ENCODE measurements around the gene PRRG2. TPM values are rescaled to one million over a fixed set of nuclear protein-coding genes. Genes with fewer than 3 reads are reported as not detected.
A peak's percentile ranks its signal among the peaks of the same experiment; 100 is the strongest.

The PRRG2 gene
- total and polyA plus RNA-seq, 5 experiments from 2014 or later: 0.28 to 2.4 (median 0.34) TPM

- no peaks in the 10 kb centered on the region for H3K27me3 Mint-ChIP-seq
- H3K36me3 Mint-ChIP-seq: no peaks in the 10 kb centered on the region
- ATAC-seq: peak; percentile 75 to 81
- peak in 9 of 10 donors; percentile 49 to 87 (median 68) for DNase-seq
- H3K4me3 Mint-ChIP-seq: peak overlapping the region; percentile 62 to 84 (median 78)
- peak overlapping the region; percentile 56 to 86 (median 82) for H3K27ac Mint-ChIP-seq
- peaks cover 27 to 58% (median 49%) of the 10 kb centered on the region in 4 donors for H3K4me1 Mint-ChIP-seq
- no peaks in the 10 kb centered on the region for H3K9me3 Mint-ChIP-seq
- POLR2A ChIA-PET: interaction anchor here (0.5 to 17.4 kb wide), 12 partner anchors 8 to 321 kb away, joined by 3 to 757 read pairs (median 4); partner anchors contain the start of genes FCGRT and RPL13A
Observed at GRCh38 chr19:49546825-49547565, 34.1 kb upstream of the PRRG2 start.

GRCh38 chr19:49549045-49549444 is 32.1 kb upstream of the PRRG2 start:
- H3K4me3 Mint-ChIP-seq: peak overlapping the region; percentile 26 to 79 (median 61)
- POLR2A ChIA-PET: interaction anchor here (0.7 to 17.4 kb wide), 6 partner anchors 14 to 382 kb away, joined by 3 to 757 read pairs (median 6); partner anchors contain the start of gene RPL13A

GRCh38 chr19:49551531-49551930 is 29.6 kb upstream of the PRRG2 start:
- Mint-ChIP-seq H3K9me3 (no peaks in the 10 kb centered on the region), H3K36me3 (peaks cover 4 to 19% (median 13%) of the 10 kb centered on the region in 3 donors), H3K27me3 (no peaks in the 10 kb centered on the region), H3K4me1 (peaks cover 40 to 89% (median 74%) of the 10 kb centered on the region in 4 donors), H3K27ac (peak overlapping the region; percentile 84 to 97 (median 91)), H3K4me3 (peak overlapping the region; percentile 4 to 99 (median 60))
- POLR2A ChIA-PET: interaction anchor here (0.6 to 17.4 kb wide), 7 partner anchors 15 to 292 kb away, joined by 3 to 757 read pairs (median 4); partner anchors contain the start of genes FCGRT, NOSIP, PRRG2 and SCAF1
- no peak for DNase-seq
- ATAC-seq: no peak

More at GRCh38 chr19:49549045-49549444, 32.1 kb upstream of the PRRG2 start:
- no peak for ATAC-seq
- Mint-ChIP-seq H3K36me3 (peaks cover 0 to 2% (median 0%) of the 10 kb centered on the region in 3 donors), H3K27me3 (no peaks in the 10 kb centered on the region), H3K4me1 (peaks cover 35 to 74% (median 61%) of the 10 kb centered on the region in 4 donors), H3K27ac (peak overlapping the region; percentile 75 to 97 (median 93)), H3K9me3 (no peaks in the 10 kb centered on the region)
- DNase-seq: peak in 1 of 10 donors; percentile 25

GRCh38 chr19:49552749-49553148 is 28.4 kb upstream of the PRRG2 start:
- DNase-seq (peak in 7 of 10 donors; percentile 36 to 74 (median 52)), ATAC-seq (peak; percentile 46 to 58)
- Mint-ChIP-seq H3K36me3 (peaks cover 9 to 27% (median 18%) of the 10 kb centered on the region in 3 donors), H3K9me3 (no peaks in the 10 kb centered on the region), H3K4me3 (peak overlapping the region; percentile 72 to 99 (median 90)), H3K27ac (peak overlapping the region; percentile 89 to 100 (median 98)), H3K4me1 (peaks cover 40 to 88% (median 71%) of the 10 kb centered on the region in 4 donors), H3K27me3 (no peaks in the 10 kb centered on the region)
- POLR2A ChIA-PET: interaction anchor here (0.7 to 17.4 kb wide), 11 partner anchors 9 to 128 kb away, joined by 3 to 757 read pairs (median 6); partner anchors contain the start of genes FCGRT, PRR12 and RCN3

GRCh38 chr19:49553451-49554271 is 27.5 kb upstream of the PRRG2 start:
- DNase-seq: peak in 4 of 10 donors; percentile 17 to 57 (median 32)
- peak in 1 of 2 donors; percentile 26 for ATAC-seq
- Mint-ChIP-seq H3K9me3 (no peaks in the 10 kb centered on the region), H3K36me3 (peaks cover 13 to 33% (median 22%) of the 10 kb centered on the region in 3 donors), H3K4me3 (peak overlapping the region; percentile 34 to 99 (median 74)), H3K27me3 (no peaks in the 10 kb centered on the region), H3K4me1 (peaks cover 40 to 85% (median 72%) of the 10 kb centered on the region in 4 donors), H3K27ac (peak overlapping the region; percentile 89 to 99 (median 95))
- POLR2A ChIA-PET: interaction anchor here (0.6 to 17.4 kb wide), 16 partner anchors 7 to 214 kb away, joined by 3 to 757 read pairs (median 5); partner anchors contain the start of genes FCGRT, FLT3LG, PRMT1 and PRR12

GRCh38 chr19:49554701-49555181 is 26.4 kb upstream of the PRRG2 start:
- peak overlapping the region; percentile 60 to 99 (median 78) for H3K4me3 Mint-ChIP-seq
- H3K4me1 Mint-ChIP-seq: peaks cover 40 to 84% (median 72%) of the 10 kb centered on the region in 4 donors
- peak overlapping the region; percentile 93 to 99 (median 95) for H3K27ac Mint-ChIP-seq
- no peaks in the 10 kb centered on the region for H3K27me3 Mint-ChIP-seq
- peaks cover 22 to 42% (median 32%) of the 10 kb centered on the region in 3 donors for H3K36me3 Mint-ChIP-seq
- no peak for ATAC-seq
- DNase-seq: peak in 6 of 10 donors; percentile 39 to 58 (median 50)
- POLR2A ChIA-PET: interaction anchor here (0.6 to 17.4 kb wide), 8 partner anchors 8 to 122 kb away, joined by 3 to 757 read pairs (median 4); partner anchors contain the start of genes PRMT1, RCN3 and RRAS
- H3K9me3 Mint-ChIP-seq: no peaks in the 10 kb centered on the region

- POLR2A ChIA-PET: interaction anchor here (0.6 to 21.7 kb wide), 9 partner anchors 3 to 131 kb away, joined by 3 to 757 read pairs (median 4); partner anchors contain the start of genes RCN3 and RRAS
- Mint-ChIP-seq H3K9me3 (no peaks in the 10 kb centered on the region), H3K4me3 (peak overlapping the region; percentile 39 to 99 (median 78)), H3K36me3 (peaks cover 33 to 44% (median 34%) of the 10 kb centered on the region in 3 donors), H3K27me3 (no peaks in the 10 kb centered on the region), H3K4me1 (peaks cover 51 to 84% (median 77%) of the 10 kb centered on the region in 4 donors), H3K27ac (peak overlapping the region; percentile 93 to 99 (median 95))
- ATAC-seq (peak; percentile 43 to 67), DNase-seq (peak; percentile 75 to 95 (median 88))
Observed at GRCh38 chr19:49555600-49556411, 25.3 kb upstream of the PRRG2 start.

- POLR2A ChIA-PET: interaction anchor here (0.6 to 21.7 kb wide), 9 partner anchors 4 to 103 kb away, joined by 3 to 757 read pairs (median 3); partner anchors contain the start of genes ALDH16A1, NOSIP, PRRG2 and RCN3
- ATAC-seq: peak; percentile 21 to 28
- Mint-ChIP-seq H3K4me3 (peak overlapping the region; percentile 80 to 99 (median 93)), H3K27ac (peak overlapping the region; percentile 90 to 99 (median 96)), H3K9me3 (no peaks in the 10 kb centered on the region), H3K27me3 (no peaks in the 10 kb centered on the region), H3K36me3 (peaks cover 33 to 44% (median 34%) of the 10 kb centered on the region in 3 donors), H3K4me1 (peaks cover 52 to 85% (median 80%) of the 10 kb centered on the region in 4 donors)
- peak in 9 of 10 donors; percentile 49 to 85 (median 58) for DNase-seq
Observed at GRCh38 chr19:49556412-49557398, 24.4 kb upstream of the PRRG2 start.

GRCh38 chr19:49557641-49558325 is 23.3 kb upstream of the PRRG2 start:
- POLR2A ChIA-PET: interaction anchor here (0.7 to 21.7 kb wide), 14 partner anchors 5 to 802 kb away, joined by 3 to 757 read pairs (median 5); partner anchors contain the start of genes ALDH16A1, FLT3LG, NOSIP and PRR12
- H3K36me3 Mint-ChIP-seq: peaks cover 33 to 44% (median 34%) of the 10 kb centered on the region in 3 donors
- H3K4me3 Mint-ChIP-seq: peak overlapping the region; percentile 80 to 99 (median 93)
- DNase-seq (peak in 2 of 10 donors; percentile 20 to 29), ATAC-seq (no peak)
- H3K9me3 Mint-ChIP-seq: no peaks in the 10 kb centered on the region
- peak overlapping the region; percentile 90 to 99 (median 96) for H3K27ac Mint-ChIP-seq
- H3K4me1 Mint-ChIP-seq: peaks cover 48 to 85% (median 79%) of the 10 kb centered on the region in 4 donors
- H3K27me3 Mint-ChIP-seq: no peaks in the 10 kb centered on the region
